Measurements from ENCODE around the gene SCYGR5. TPM values are rescaled to one million over a fixed set of nuclear protein-coding genes. Genes with fewer than 3 reads are reported as not detected.
A peak's percentile ranks its signal among the peaks of the same experiment; 100 is the strongest.
"Not testable (repeated sequence)": the region's sequence is repeated elsewhere in the genome, so short reads cannot be mapped to it uniquely, and the experiment has no call there.

Gene SCYGR5
- not detected in 2 replicates for total RNA-seq (2014; rRNA removed; shearing (Covaris generic))
- polyA plus RNA-seq (2016; fragmentation: Nextera tagmentation; extraction: Ambion mirVana) = not detected in 2 replicates

GRCh38 chr2:227666631-227667170, at the start of gene SCYGR5:
TSS of gene SCYGR5 (plus strand) at chr2:227666804. CDS start at chr2:227666804, 0 bp downstream.
- not testable (repeated sequence) for H3K9me3 ChIP-seq (ENCODE audit: low read depth); H3K4me3 ChIP-seq; H3K79me2 ChIP-seq (ENCODE audit: insufficient read depth); H3K36me3 ChIP-seq (ENCODE audit: low read depth); H2AFZ ChIP-seq; DNase-seq; H4K20me1 ChIP-seq (ENCODE audit: insufficient read depth); H3K9me2 ChIP-seq (ENCODE audit: insufficient read depth); H3K9ac ChIP-seq; H3K4me2 ChIP-seq (ENCODE audit: unreplicated experiment); H3F3A ChIP-seq (ENCODE audit: insufficient read depth); H3K27me3 ChIP-seq (replicated peaks; ENCODE audit: insufficient read depth); H3K27ac ChIP-seq; H3K4me1 ChIP-seq (ENCODE audit: insufficient read depth)
- WGBS, 2 experiments (ENCODE audit: low coverage in 1 of 2, low lambda C conversion rate in 2 of 2, missing lambda C conversion rate in 2 of 2) = 85 to 88% methylated on average over 12 to 13 of the region's 13 CpGs
- in situ Hi-C loops (cut with MboI) = loop anchor here (10.0 kb wide), 1 partner anchor 88 kb away; no protein-coding TSS in a partner anchor

GRCh38 chr2:227617316-227618230, 49.0 kb upstream of the SCYGR5 start, which contains the start of gene SCYGR4:
TSS of gene SCYGR4 (plus strand) at chr2:227617498. CDS start at chr2:227617498, 0 bp downstream.
- Histone ChIP-seq H3K9ac (no peak within 1 kb of the TSS), H3K27ac (no peak within 1 kb of the TSS), H3K79me2 (ENCODE audit: insufficient read depth) (no peaks in the 10 kb centered on the region), H3K4me2 (ENCODE audit: unreplicated experiment) (peak within 1 kb of the TSS; percentile 21), H4K20me1 (ENCODE audit: insufficient read depth) (no peaks in the 10 kb centered on the region), H3K4me1 (ENCODE audit: insufficient read depth) (no peaks in the 10 kb centered on the region), H3F3A (ENCODE audit: insufficient read depth) (no peaks in the 10 kb centered on the region), H3K9me3 (ENCODE audit: low read depth) (no peaks in the 10 kb centered on the region), H3K9me2 (ENCODE audit: insufficient read depth) (no peaks in the 10 kb centered on the region), H2AFZ (peak within 1 kb of the TSS; percentile 55), H3K27me3 (replicated peaks; ENCODE audit: insufficient read depth) (no peaks in the 10 kb centered on the region), H3K4me3 (no peak within 1 kb of the TSS), H3K36me3 (ENCODE audit: low read depth) (no peaks in the 10 kb centered on the region)
- 73 to 82% methylated on average over 20 of the region's 20 CpGs for WGBS, 2 experiments (ENCODE audit: low coverage in 1 of 2, low lambda C conversion rate in 2 of 2, missing lambda C conversion rate in 2 of 2)
- TF ChIP-seq EZH2phosphoT487 (IDR thresholded peaks at IDR 0.05; ENCODE audit: insufficient read depth, low read depth) (no peak), EZH2 (IDR thresholded peaks at IDR 0.05; ENCODE audit: insufficient read depth, poor library complexity, severe bottlenecking) (no peak)
- no peak for DNase-seq
- in situ Hi-C loops (cut with MboI) = no loop called here

- Histone ChIP-seq H3K4me1 (ENCODE audit: insufficient read depth) (peaks cover 14% of the 10 kb centered on the region), H3K27ac (peak overlapping the region; percentile 10; the same call in 1 of the 2 replicates), H3K79me2 (ENCODE audit: insufficient read depth) (no peaks in the 10 kb centered on the region), H3K9me3 (ENCODE audit: low read depth) (no peaks in the 10 kb centered on the region), H3K4me2 (ENCODE audit: unreplicated experiment) (peak overlapping the region; percentile 54), H3K9ac (no peak overlapping the region), H3K27me3 (replicated peaks; ENCODE audit: insufficient read depth) (no peaks in the 10 kb centered on the region), H2AFZ (peak overlapping the region; percentile 63), H4K20me1 (ENCODE audit: insufficient read depth) (no peaks in the 10 kb centered on the region), H3F3A (ENCODE audit: insufficient read depth) (no peaks in the 10 kb centered on the region), H3K4me3 (no peak overlapping the region), H3K9me2 (ENCODE audit: insufficient read depth) (no peaks in the 10 kb centered on the region), H3K36me3 (ENCODE audit: low read depth) (no peaks in the 10 kb centered on the region)
- DNase-seq = peak; percentile 71
- in situ Hi-C loops (cut with MboI) = no loop called here
- TF ChIP-seq EZH2phosphoT487 (IDR thresholded peaks at IDR 0.05; ENCODE audit: insufficient read depth, low read depth) (no peak), EZH2 (IDR thresholded peaks at IDR 0.05; ENCODE audit: insufficient read depth, poor library complexity, severe bottlenecking) (no peak)
These were observed 43.4 kb upstream of the SCYGR5 start for GRCh38 chr2:227623226-227623625.

DNA sequence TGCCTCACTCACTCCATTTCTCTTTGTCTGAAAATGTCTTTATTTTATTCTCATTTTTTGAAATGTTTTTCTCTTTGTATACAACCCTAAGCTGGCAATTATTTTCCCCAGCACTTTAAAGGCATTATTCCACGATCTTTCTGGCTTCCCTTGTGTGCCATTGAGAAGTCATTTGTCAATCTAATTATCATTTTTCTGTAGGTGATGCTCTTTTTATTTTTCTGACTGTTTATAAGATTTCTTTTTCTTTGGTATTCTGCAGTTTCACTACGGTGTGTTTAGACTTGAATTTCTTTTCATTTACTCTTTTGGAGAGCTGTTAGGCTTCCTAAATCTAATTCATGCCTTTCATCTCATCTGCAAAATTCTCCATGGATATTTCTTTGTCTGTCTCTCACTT, 41.2 kb upstream of the SCYGR5 start:
- Histone ChIP-seq H3K4me3 (no peak overlapping the region), H3K4me2 (ENCODE audit: unreplicated experiment) (no peak overlapping the region), H3K27me3 (replicated peaks; ENCODE audit: insufficient read depth) (no peaks in the 10 kb centered on the region), H3K9me3 (ENCODE audit: low read depth) (no peaks in the 10 kb centered on the region), H3K36me3 (ENCODE audit: low read depth) (no peaks in the 10 kb centered on the region), H3K9ac (no peak overlapping the region), H4K20me1 (ENCODE audit: insufficient read depth) (no peaks in the 10 kb centered on the region), H3F3A (ENCODE audit: insufficient read depth) (no peaks in the 10 kb centered on the region), H3K9me2 (ENCODE audit: insufficient read depth) (no peaks in the 10 kb centered on the region), H2AFZ (peak overlapping the region; percentile 25; the same call in 1 of the 2 replicates), H3K79me2 (ENCODE audit: insufficient read depth) (no peaks in the 10 kb centered on the region), H3K4me1 (ENCODE audit: insufficient read depth) (peaks cover 14% of the 10 kb centered on the region), H3K27ac (no peak overlapping the region)
- DNase-seq = no peak
- in situ Hi-C loops (cut with MboI) = no loop called here
- TF ChIP-seq EZH2 (IDR thresholded peaks at IDR 0.05; ENCODE audit: insufficient read depth, poor library complexity, severe bottlenecking) = no peak
- TF ChIP-seq EZH2phosphoT487 (IDR thresholded peaks at IDR 0.05; ENCODE audit: insufficient read depth, low read depth) = no peak
- 60 to 63% methylated on average over 2 of the region's 2 CpGs for WGBS, 2 experiments (ENCODE audit: low coverage in 1 of 2, low lambda C conversion rate in 2 of 2, missing lambda C conversion rate in 2 of 2)

Data from GM23248 (cell line).